Keratinocyte (primary cell): ENCODE data around the gene RASIP1.

ENCODE experiments used
- CTCF ChIP-seq, 3 experiments: IDR thresholded peaks in 1 of 3; conservative IDR thresholded peaks in 1 of 3; optimal IDR thresholded peaks in 1 of 3; 2 replicates in 2 of 3; 3 replicates in 1 of 3; pipeline versions ENCODE3 to v1.5.1; 2011; ENCODE audit warnings: low read length in 3 of 3, mild to moderate bottlenecking in 3 of 3, moderate library complexity in 2 of 3, control low read depth in 1 of 3, inconsistent platforms in 1 of 3; ENCODE audit not compliant: insufficient read depth in 2 of 3; ENCODE audit errors: extremely low read depth in 1 of 3
- EZH2 ChIP-seq: IDR thresholded peaks from one replicate; pipeline ENCODE4 v1.6.1; 2012; ENCODE audit warnings: inconsistent platforms, mild to moderate bottlenecking, low read length, moderate library complexity

GRCh38 chr19:48756212-48756611, 15.8 kb upstream of the RASIP1 start:
- no peak for TF ChIP-seq CTCF (optimal IDR thresholded peaks at IDR 0.05 in 1 of 3, IDR thresholded peaks at IDR 0.05 in 1 of 3, conservative IDR thresholded peaks at IDR 0.05 in 1 of 3; ENCODE audit: extremely low read depth in 1 of 3, insufficient read depth in 2 of 3, low read length in 3 of 3)
- no peak for TF ChIP-seq EZH2
